AG04450 (cell line): ENCODE results near the gene SHISA9. TPM values are rescaled to one million over a fixed set of nuclear protein-coding genes. Genes with fewer than 3 reads are reported as not detected.

ENCODE experiments used
- CTCF ChIA-PET: fragments of 300-600, 350-600 bp; formaldehyde crosslinking; extraction: SDS; loops from one replicate; lab custom pipeline; 2022; ENCODE audit warnings: antibody characterized with exemption, inconsistent platforms; lab: Charles Lee
- POLR2A ChIA-PET: fragments of 350-600 bp; formaldehyde crosslinking; extraction: SDS; loops from one replicate; lab custom pipeline; 2021; ENCODE audit warnings: antibody characterized with exemption, inconsistent platforms; lab: Yijun Ruan, JAX
- DNase-seq: peaks from one replicate; pipeline ENCODE4 v3.0.0-alpha.2; 2011; ENCODE audit warnings: low read depth, low spot score
- H3K27ac ChIP-seq: one replicate; pipeline ENCODE4 v1.5.1; 2012; ENCODE audit warnings: low read depth, low read length, control low read depth
- H3K27me3 ChIP-seq: one replicate; pipeline ENCODE4 v1.6.0; 2012; ENCODE audit warnings: low read length; ENCODE audit not compliant: control insufficient read depth, insufficient read depth
- H3K4me3 ChIP-seq: 2 replicates; pipeline ENCODE4 v1.5.1; 2011; ENCODE audit warnings: mild to moderate bottlenecking, low read depth, low read length, control low read depth
- H3K9me3 ChIP-seq: 2 replicates; pipeline ENCODE4 v1.5.1; 2012; ENCODE audit warnings: low read length; ENCODE audit not compliant: control insufficient read depth, insufficient read depth
- polyA plus RNA-seq: library from polyadenylated mRNA; depleted of rRNA; stranded (reverse); fragments of >200 nt; gene quantifications from 2 replicates; pipeline ENCODE4 v1.2.3, GENCODE V29; 2011
- TF ChIP-seq, protein P1 (sequence below): IDR thresholded peaks from 2 replicates; pipeline ENCODE4 v1.5.1; 2011; ENCODE audit warnings: low read depth, low read length, control low read depth, inconsistent platforms

The SHISA9 gene
- polyA plus RNA-seq, 1 experiment: not detected

DNA sequence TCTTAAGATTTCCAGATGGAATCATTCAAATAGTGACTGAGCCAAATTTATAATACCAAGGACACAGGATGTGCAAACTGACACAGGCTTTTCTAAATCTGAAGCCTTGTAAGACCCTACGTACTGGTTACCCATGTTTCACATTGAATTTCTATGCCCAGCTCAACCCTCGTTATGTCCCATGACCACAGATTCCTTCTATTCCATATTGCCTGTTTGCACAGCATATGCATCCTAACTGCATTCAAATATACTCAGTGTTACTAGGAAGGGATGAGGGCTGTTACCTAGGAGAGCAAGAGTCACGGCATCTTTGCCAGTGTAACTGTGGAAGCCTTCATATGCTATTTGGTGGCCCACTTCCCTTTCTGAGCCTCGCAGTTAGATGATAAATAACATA is 305.2 kb downstream of the SHISA9 start:
- peaks cover under 1% of the 10 kb centered on the region; the same call in 1 of the 2 replicates for H3K9me3 ChIP-seq
- TF ChIP-seq, protein P1, sequence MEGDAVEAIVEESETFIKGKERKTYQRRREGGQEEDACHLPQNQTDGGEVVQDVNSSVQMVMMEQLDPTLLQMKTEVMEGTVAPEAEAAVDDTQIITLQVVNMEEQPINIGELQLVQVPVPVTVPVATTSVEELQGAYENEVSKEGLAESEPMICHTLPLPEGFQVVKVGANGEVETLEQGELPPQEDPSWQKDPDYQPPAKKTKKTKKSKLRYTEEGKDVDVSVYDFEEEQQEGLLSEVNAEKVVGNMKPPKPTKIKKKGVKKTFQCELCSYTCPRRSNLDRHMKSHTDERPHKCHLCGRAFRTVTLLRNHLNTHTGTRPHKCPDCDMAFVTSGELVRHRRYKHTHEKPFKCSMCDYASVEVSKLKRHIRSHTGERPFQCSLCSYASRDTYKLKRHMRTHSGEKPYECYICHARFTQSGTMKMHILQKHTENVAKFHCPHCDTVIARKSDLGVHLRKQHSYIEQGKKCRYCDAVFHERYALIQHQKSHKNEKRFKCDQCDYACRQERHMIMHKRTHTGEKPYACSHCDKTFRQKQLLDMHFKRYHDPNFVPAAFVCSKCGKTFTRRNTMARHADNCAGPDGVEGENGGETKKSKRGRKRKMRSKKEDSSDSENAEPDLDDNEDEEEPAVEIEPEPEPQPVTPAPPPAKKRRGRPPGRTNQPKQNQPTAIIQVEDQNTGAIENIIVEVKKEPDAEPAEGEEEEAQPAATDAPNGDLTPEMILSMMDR: no peak
- POLR2A ChIA-PET: no interaction called here
- no peak overlapping the region for H3K4me3 ChIP-seq
- H3K27ac ChIP-seq: no peak overlapping the region
- H3K27me3 ChIP-seq: no peaks in the 10 kb centered on the region
- CTCF ChIA-PET: no interaction called here
- no peak for DNase-seq

DNA sequence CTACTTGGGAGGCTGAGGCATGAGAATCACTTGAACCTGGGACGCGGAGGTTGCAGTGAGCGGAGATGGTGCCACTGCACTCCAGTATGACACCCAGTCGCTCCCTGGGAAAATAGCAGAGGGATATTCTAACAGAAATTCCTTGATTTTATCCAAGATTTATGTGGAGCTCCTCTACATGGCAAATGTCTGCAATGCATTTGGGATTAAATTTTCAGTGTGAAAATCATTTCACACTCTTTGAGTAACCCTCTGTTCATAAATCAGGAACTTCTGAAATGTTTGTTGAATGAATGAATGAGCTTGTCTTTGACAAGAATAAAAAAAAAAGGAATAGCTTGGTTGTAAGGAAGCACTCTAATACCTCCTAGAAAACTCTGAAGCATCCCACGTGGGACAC is 305.8 kb downstream of the SHISA9 start:
- CTCF ChIA-PET: no interaction called here

DNA sequence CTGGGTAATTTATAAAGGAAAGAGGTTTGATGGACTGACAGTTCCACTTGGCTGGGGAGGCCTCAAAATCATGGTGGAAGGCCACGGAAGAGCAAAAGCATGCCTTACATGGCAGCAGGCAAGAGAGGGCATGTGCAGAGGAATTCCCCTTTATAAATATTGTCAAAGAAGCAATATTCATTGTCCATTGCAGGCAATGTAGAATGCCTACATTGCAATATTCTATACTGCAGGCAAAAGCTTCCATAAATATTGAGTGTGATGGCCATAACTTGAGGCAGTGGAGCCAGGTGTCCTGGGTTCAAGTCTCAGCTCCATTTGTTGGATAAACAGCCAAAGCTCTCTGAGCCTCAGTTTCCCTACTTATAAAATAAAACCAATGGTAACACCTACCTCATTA is 322.3 kb downstream of the SHISA9 start:
- POLR2A ChIA-PET: no interaction called here
- CTCF ChIA-PET: no interaction called here

More for the DNA sequence above, 305.8 kb downstream of the SHISA9 start:
- no peak overlapping the region for H3K27ac ChIP-seq
- POLR2A ChIA-PET: no interaction called here
- no peaks in the 10 kb centered on the region for H3K27me3 ChIP-seq
- no peak for DNase-seq
- TF ChIP-seq, protein P1: no peak
- peaks cover 6% of the 10 kb centered on the region; the same call in 1 of the 2 replicates for H3K9me3 ChIP-seq
- no peak overlapping the region for H3K4me3 ChIP-seq

DNA sequence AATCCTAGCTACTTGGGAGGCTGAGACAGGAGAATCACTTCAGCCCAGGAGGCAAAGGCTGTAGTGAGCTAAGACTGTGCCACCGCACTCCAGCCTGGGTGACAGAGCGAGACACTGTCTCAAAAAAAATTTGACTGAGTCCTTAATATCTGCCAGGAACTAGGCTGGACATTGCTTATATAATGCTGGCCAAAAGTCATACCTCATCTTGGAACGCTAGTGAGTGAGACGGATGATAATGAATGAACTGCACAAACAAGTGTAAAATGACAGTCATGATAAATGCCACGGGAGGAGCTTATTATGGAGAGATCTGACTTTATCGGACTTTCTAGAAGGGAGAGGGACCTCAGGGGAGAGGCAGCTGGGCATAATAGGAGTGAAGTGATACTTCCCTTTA is 327.6 kb downstream of the SHISA9 start:
- CTCF ChIA-PET: no interaction called here
- Histone ChIP-seq H3K9me3 (peaks cover 9% of the 10 kb centered on the region; the same call in 1 of the 2 replicates), H3K4me3 (no peak overlapping the region), H3K27ac (no peak overlapping the region), H3K27me3 (no peaks in the 10 kb centered on the region)
- no peak for DNase-seq
- TF ChIP-seq, protein P1: no peak
- POLR2A ChIA-PET: no interaction called here

More for the DNA sequence above, 322.3 kb downstream of the SHISA9 start:
- no peak overlapping the region for H3K4me3 ChIP-seq
- no peak for DNase-seq
- TF ChIP-seq, protein P1: no peak
- no peaks in the 10 kb centered on the region for H3K27me3 ChIP-seq
- H3K27ac ChIP-seq: no peak overlapping the region
- H3K9me3 ChIP-seq: peaks cover 17% of the 10 kb centered on the region

DNA sequence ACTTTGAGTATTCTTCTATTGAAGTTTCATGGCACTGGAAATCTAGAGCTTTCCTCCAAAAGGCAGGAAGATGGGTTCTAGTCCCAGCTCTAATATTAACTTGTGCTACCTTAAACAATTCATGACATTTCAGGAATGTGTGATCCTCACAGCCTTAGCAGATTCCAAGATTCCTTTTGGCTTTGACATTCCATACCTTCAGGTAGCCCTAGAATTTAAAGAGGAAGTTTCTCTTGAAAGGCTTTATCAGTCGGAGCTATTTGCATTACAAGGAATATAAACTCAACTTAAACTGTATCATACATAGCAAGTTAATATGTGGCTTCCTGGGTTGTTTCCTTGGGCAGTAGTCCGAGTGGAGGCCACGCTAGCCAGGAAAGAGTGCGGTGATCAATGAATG is 330.0 kb downstream of the SHISA9 start:
- no peak overlapping the region for H3K4me3 ChIP-seq
- CTCF ChIA-PET: no interaction called here
- DNase-seq: no peak
- peaks cover 19% of the 10 kb centered on the region for H3K9me3 ChIP-seq
- H3K27ac ChIP-seq: no peak overlapping the region
- TF ChIP-seq, protein P1: no peak
- no peaks in the 10 kb centered on the region for H3K27me3 ChIP-seq
- POLR2A ChIA-PET: no interaction called here
